ENCODE data around the gene RENBP. TPM values are rescaled to one million over a fixed set of nuclear protein-coding genes. Genes with fewer than 3 reads are reported as not detected.

The RENBP gene
- total RNA-seq, 2 experiments from 2014 or later: 2.8 to 6.2 TPM

- intact Hi-C loops (cut with micrococcal nuclease; ENCODE audit: unreplicated experiment): no loop called here
- Histone ChIP-seq H3K79me2 (ENCODE audit: insufficient read depth, low read depth, low read length) (no peaks in the 10 kb centered on the region), H3K4me2 (ENCODE audit: low read length) (no peak overlapping the region), H3K27ac (ENCODE audit: low read depth, low read length, poor library complexity, severe bottlenecking) (no peak overlapping the region), H3K9me3 (ENCODE audit: low read length) (no peaks in the 10 kb centered on the region), H3K9me2 (ENCODE audit: insufficient read depth, low read length) (no peaks in the 10 kb centered on the region), H3K36me3 (ENCODE audit: insufficient read depth, low read length) (peaks cover 49% of the 10 kb centered on the region), H3K4me1 (ENCODE audit: insufficient read depth, low read length, poor library complexity, severe bottlenecking) (peaks cover 16% of the 10 kb centered on the region), H3K4me3 (ENCODE audit: low read depth, low read length, poor library complexity, severe bottlenecking) (no peak overlapping the region), H2AFZ (ENCODE audit: low read length) (no peak overlapping the region), H4K20me1 (ENCODE audit: insufficient read depth, low read length) (no peaks in the 10 kb centered on the region)
- ChIA-PET POLR2A (interaction anchor here (0.7 to 1.2 kb wide), 2 partner anchors 21 to 23 kb away, joined by 4 read pairs; no protein-coding TSS in a partner anchor), CTCF (ENCODE audit: unreplicated experiment) (interaction anchor here (0.6 to 1.5 kb wide), 2 partner anchors 21 to 22 kb away, joined by 3 to 11 read pairs; no protein-coding TSS in a partner anchor)
- BruUV-seq (replicated peaks): no TSS peak
- no peak for TF ChIP-seq CTCF (conservative IDR thresholded peaks at IDR 0.05; ENCODE audit: low read length)
- TF ChIP-seq EZH2phosphoT487 (IDR thresholded peaks at IDR 0.05; ENCODE audit: borderline replicate concordance, low read depth, low read length): no peak
- DNase-seq (ENCODE audit: low spot score): no peak
Observed at GRCh38 chrX:153945956-153946943, 1.8 kb upstream of the RENBP start.

- no peak for DNase-seq (ENCODE audit: low spot score)
- H3K9me3 ChIP-seq (ENCODE audit: low read length): no peaks in the 10 kb centered on the region
- H3K27ac ChIP-seq (ENCODE audit: low read depth, low read length, poor library complexity, severe bottlenecking): no peak overlapping the region
- ChIA-PET POLR2A (interaction anchor here (0.6 to 1.2 kb wide), 3 partner anchors 24 to 557 kb away, joined by 3 to 4 read pairs (median 4); no protein-coding TSS in a partner anchor), CTCF (ENCODE audit: unreplicated experiment) (interaction anchor here (0.7 kb wide), 1 partner anchor 23 kb away, joined by 3 read pairs; no protein-coding TSS in a partner anchor)
- intact Hi-C loops (cut with micrococcal nuclease; ENCODE audit: unreplicated experiment): no loop called here
- no peak for TF ChIP-seq EZH2phosphoT487 (IDR thresholded peaks at IDR 0.05; ENCODE audit: borderline replicate concordance, low read depth, low read length)
- TF ChIP-seq CTCF (conservative IDR thresholded peaks at IDR 0.05; ENCODE audit: low read length): no peak
- H3K4me2 ChIP-seq (ENCODE audit: low read length): peak overlapping the region; percentile 63
- 0 out of 2 replicates have a peak overlapping the region, but pooled peaks have one; percentile 19 for H2AFZ ChIP-seq (ENCODE audit: low read length)
- no TSS peak for BruUV-seq (replicated peaks)
- H3K4me3 ChIP-seq (ENCODE audit: low read depth, low read length, poor library complexity, severe bottlenecking): peak overlapping the region; percentile 52
- peaks cover 34% of the 10 kb centered on the region for H3K36me3 ChIP-seq (ENCODE audit: insufficient read depth, low read length)
- peaks cover 16% of the 10 kb centered on the region for H3K4me1 ChIP-seq (ENCODE audit: insufficient read depth, low read length, poor library complexity, severe bottlenecking)
- no peaks in the 10 kb centered on the region for H3K9me2 ChIP-seq (ENCODE audit: insufficient read depth, low read length)
- H3K79me2 ChIP-seq (ENCODE audit: insufficient read depth, low read depth, low read length): no peaks in the 10 kb centered on the region
- H4K20me1 ChIP-seq (ENCODE audit: insufficient read depth, low read length): no peaks in the 10 kb centered on the region
Observed at GRCh38 chrX:153944800-153945150, 332 bp upstream of the RENBP start.
